K562 (cell line): ENCODE data around the gene GPR108. TPM values are rescaled to one million over a fixed set of nuclear protein-coding genes. Genes with fewer than 3 reads are reported as not detected.

Source experiments
- EGR1 ChIP-seq: fragments of 450-650 bp; conservative IDR thresholded peaks from 2 replicates; pipeline ENCODE4 v1.6.1; 2017; ENCODE audit warnings: mild to moderate bottlenecking
- HIVEP1 ChIP-seq: fragments of 250-450 bp; sonication (Bioruptor Pico); IDR thresholded peaks from 2 replicates; pipeline ENCODE4 v1.4.0; 2020; ENCODE audit warnings: mild to moderate bottlenecking
- KDM4B ChIP-seq, 2 experiments: fragments of 450-650 bp in 1 of 2; sonication (generic) in 1 of 2; IDR thresholded peaks; 2 replicates each; pipeline ENCODE4 v1.6.1; 2016 to 2017; ENCODE audit warnings: borderline replicate concordance in 2 of 2, antibody characterized with exemption in 1 of 2, low read depth in 1 of 2, mild to moderate bottlenecking in 1 of 2
- MAZ ChIP-seq, 2 experiments: fragments of 450-650 bp in 1 of 2; sonication (generic) in 1 of 2; formaldehyde crosslinking; IDR thresholded peaks in 1 of 2; conservative IDR thresholded peaks in 1 of 2; 2 replicates each; pipeline versions ENCODE4 v1.4.0 to v1.5.0; 2020; ENCODE audit warnings: mild to moderate bottlenecking in 1 of 2, missing genetic modification reagents in 1 of 2
- MCM2 ChIP-seq: fragments of 450-650 bp; IDR thresholded peaks from 2 replicates; pipeline ENCODE4 v1.6.1; 2017; ENCODE audit warnings: low read depth, mild to moderate bottlenecking
- MEIS2 ChIP-seq: fragments of 450-650 bp; IDR thresholded peaks from 2 replicates; pipeline ENCODE4 v1.6.1; 2014; ENCODE audit warnings: mild to moderate bottlenecking; ENCODE audit not compliant: partially characterized antibody
- NRF1 ChIP-seq, 2 experiments: fragments of 450-650 bp; IDR thresholded peaks in 1 of 2; conservative IDR thresholded peaks in 1 of 2; 2 replicates each; pipeline ENCODE4 v1.6.1; 2014; ENCODE audit warnings: mild to moderate bottlenecking in 2 of 2
- ZNF316 ChIP-seq: fragments of 450-650 bp; IDR thresholded peaks from 2 replicates; pipeline ENCODE4 v1.6.1; 2016
- polyA plus RNA-seq, 8 experiments: library from polyadenylated mRNA; depleted of rRNA in 4 of 8; stranded (reverse) in 5 of 8; unstranded in 3 of 8; fragments of >200 nt; fragmentation: Nextera tagmentation in 2 of 8; fragmentation: Illumina TruSeq in 1 of 8; extraction: Ambion mirVana in 2 of 8; extraction: Trizol in 1 of 8; gene quantifications; 2 replicates each; pipeline versions ENCODE4 v1.2.1 to v1.2.3, GENCODE V29; 2011 to 2014; ENCODE audit warnings: inconsistent platforms in 1 of 8, missing spikeins in 1 of 8
- total RNA-seq, 7 experiments: library from RNA; depleted of rRNA in 6 of 7; stranded (reverse); fragments of >200 nt in 6 of 7; fragmentation: Illumina TruSeq in 2 of 7; extraction: Trizol in 2 of 7; gene quantifications; 2 replicates each; pipeline versions ENCODE4 v1.2.1 to v1.2.3, GENCODE V29; 2011 to 2021; ENCODE audit warnings: low replicate concordance in 1 of 7
- TF ChIP-seq, protein P1 (sequence below): fragments of 250-450 bp; sonication (Bioruptor Pico); IDR thresholded peaks from 2 replicates; pipeline ENCODE4 v1.5.0; 2021
- TF ChIP-seq, protein P2 (sequence below), 2 experiments: fragments of 150-350 bp in 1 of 2; IDR thresholded peaks; 2 replicates each; pipeline ENCODE4 v1.6.1; 2012 to 2016; ENCODE audit warnings: low read depth in 2 of 2, low read length in 2 of 2, mild to moderate bottlenecking in 1 of 2, moderate library complexity in 1 of 2
- TF ChIP-seq, protein P3 (sequence below): fragments of 150-350 bp; IDR thresholded peaks from 2 replicates; pipeline ENCODE4 v1.6.1; 2014; ENCODE audit warnings: low read depth, mild to moderate bottlenecking, low read length, borderline replicate concordance
- TF ChIP-seq, protein P4 (sequence below): fragments of 250-450 bp; sonication (Bioruptor Pico); IDR thresholded peaks from 2 replicates; pipeline ENCODE4 v1.9.0; 2021; ENCODE audit warnings: mild to moderate bottlenecking
- TF ChIP-seq, protein P5 (sequence below): sonication (generic); formaldehyde crosslinking; IDR thresholded peaks from 2 replicates; pipeline ENCODE4 v1.8.0; 2022; ENCODE audit warnings: missing genetic modification reagents, mild to moderate bottlenecking, moderate library complexity, borderline replicate concordance
- TF ChIP-seq, protein P6 (sequence below): sonication (generic); formaldehyde crosslinking; IDR thresholded peaks from 2 replicates; pipeline ENCODE4 v1.4.0; 2020; ENCODE audit warnings: mild to moderate bottlenecking, missing genetic modification reagents

The GPR108 gene
- total and polyA plus RNA-seq, 9 of the 15 experiments (the other 6 are each of a cell fraction or from before 2014, with no cell fraction given): 2.4 to 33.2 (median 24.4) TPM

DNA sequence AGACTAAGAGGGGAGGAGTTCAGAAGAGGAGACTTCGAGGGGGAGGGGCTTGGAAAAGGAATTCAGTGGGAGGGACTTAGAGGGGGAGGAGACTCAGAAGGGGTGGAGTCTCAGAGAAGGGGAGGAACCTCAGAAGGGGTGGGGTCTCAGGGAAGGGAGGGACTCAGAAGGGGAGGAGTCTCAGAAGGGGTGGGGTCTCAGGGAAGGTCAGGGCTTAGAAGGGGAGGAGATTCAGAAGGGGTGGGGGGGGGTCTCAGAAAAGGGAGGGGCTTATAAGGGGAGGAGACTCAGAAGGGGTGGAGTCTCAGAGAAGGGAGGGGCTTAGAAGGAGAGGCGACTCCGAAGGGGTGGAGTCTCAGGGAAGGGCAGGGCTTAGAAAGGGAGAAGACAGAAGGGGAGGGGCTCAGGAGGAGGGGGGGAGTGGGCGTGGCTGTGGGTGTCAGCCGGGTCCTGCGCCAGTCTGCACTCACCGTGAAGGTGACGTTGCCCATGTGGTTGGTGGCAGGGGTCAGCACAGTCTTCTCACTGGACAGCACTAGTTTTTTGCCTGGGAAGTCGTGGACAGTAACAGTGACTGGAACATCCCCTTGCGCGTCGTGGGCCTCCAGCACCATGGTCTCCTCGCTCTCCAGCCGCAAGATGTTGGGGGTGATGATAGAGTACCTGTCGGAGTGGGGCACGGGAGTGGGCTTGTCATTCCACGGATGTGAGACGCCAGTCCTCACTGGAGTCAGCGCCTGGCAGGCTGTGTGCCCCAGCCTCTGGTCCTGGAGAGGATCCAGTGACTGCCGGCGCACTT is 18.4 kb downstream of the GPR108 start (continued):
- TF ChIP-seq, protein P1, sequence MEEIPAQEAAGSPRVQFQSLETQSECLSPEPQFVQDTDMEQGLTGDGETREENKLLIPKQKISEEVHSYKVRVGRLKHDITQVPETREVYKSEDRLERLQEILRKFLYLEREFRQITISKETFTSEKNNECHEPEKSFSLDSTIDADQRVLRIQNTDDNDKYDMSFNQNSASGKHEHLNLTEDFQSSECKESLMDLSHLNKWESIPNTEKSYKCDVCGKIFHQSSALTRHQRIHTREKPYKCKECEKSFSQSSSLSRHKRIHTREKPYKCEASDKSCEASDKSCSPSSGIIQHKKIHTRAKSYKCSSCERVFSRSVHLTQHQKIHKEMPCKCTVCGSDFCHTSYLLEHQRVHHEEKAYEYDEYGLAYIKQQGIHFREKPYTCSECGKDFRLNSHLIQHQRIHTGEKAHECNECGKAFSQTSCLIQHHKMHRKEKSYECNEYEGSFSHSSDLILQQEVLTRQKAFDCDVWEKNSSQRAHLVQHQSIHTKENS (CRISPR knock-in tag): no peak
- TF ChIP-seq, protein P2, sequence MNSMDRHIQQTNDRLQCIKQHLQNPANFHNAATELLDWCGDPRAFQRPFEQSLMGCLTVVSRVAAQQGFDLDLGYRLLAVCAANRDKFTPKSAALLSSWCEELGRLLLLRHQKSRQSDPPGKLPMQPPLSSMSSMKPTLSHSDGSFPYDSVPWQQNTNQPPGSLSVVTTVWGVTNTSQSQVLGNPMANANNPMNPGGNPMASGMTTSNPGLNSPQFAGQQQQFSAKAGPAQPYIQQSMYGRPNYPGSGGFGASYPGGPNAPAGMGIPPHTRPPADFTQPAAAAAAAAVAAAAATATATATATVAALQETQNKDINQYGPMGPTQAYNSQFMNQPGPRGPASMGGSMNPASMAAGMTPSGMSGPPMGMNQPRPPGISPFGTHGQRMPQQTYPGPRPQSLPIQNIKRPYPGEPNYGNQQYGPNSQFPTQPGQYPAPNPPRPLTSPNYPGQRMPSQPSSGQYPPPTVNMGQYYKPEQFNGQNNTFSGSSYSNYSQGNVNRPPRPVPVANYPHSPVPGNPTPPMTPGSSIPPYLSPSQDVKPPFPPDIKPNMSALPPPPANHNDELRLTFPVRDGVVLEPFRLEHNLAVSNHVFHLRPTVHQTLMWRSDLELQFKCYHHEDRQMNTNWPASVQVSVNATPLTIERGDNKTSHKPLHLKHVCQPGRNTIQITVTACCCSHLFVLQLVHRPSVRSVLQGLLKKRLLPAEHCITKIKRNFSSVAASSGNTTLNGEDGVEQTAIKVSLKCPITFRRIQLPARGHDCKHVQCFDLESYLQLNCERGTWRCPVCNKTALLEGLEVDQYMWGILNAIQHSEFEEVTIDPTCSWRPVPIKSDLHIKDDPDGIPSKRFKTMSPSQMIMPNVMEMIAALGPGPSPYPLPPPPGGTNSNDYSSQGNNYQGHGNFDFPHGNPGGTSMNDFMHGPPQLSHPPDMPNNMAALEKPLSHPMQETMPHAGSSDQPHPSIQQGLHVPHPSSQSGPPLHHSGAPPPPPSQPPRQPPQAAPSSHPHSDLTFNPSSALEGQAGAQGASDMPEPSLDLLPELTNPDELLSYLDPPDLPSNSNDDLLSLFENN (IDR thresholded peaks at IDR 0.05; ENCODE audit: low read depth in 2 of 2, low read length in 2 of 2): no peak
- TF ChIP-seq, protein P3, sequence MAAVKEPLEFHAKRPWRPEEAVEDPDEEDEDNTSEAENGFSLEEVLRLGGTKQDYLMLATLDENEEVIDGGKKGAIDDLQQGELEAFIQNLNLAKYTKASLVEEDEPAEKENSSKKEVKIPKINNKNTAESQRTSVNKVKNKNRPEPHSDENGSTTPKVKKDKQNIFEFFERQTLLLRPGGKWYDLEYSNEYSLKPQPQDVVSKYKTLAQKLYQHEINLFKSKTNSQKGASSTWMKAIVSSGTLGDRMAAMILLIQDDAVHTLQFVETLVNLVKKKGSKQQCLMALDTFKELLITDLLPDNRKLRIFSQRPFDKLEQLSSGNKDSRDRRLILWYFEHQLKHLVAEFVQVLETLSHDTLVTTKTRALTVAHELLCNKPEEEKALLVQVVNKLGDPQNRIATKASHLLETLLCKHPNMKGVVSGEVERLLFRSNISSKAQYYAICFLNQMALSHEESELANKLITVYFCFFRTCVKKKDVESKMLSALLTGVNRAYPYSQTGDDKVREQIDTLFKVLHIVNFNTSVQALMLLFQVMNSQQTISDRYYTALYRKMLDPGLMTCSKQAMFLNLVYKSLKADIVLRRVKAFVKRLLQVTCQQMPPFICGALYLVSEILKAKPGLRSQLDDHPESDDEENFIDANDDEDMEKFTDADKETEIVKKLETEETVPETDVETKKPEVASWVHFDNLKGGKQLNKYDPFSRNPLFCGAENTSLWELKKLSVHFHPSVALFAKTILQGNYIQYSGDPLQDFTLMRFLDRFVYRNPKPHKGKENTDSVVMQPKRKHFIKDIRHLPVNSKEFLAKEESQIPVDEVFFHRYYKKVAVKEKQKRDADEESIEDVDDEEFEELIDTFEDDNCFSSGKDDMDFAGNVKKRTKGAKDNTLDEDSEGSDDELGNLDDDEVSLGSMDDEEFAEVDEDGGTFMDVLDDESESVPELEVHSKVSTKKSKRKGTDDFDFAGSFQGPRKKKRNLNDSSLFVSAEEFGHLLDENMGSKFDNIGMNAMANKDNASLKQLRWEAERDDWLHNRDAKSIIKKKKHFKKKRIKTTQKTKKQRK: no peak
- TF ChIP-seq MAZ (CRISPR knock-in tag; conservative IDR thresholded peaks at IDR 0.05 in 1 of 2, IDR thresholded peaks at IDR 0.05 in 1 of 2) (peak in 1 of 2 experiments; percentile 69; a peak in 2 of 4 replicates), MCM2 (no peak), MEIS2 (peak; percentile 9), NRF1 (conservative IDR thresholded peaks at IDR 0.05 in 1 of 2, IDR thresholded peaks at IDR 0.05 in 1 of 2) (peak; percentile 78 to 81), KDM4B (IDR thresholded peaks at IDR 0.05; ENCODE audit: borderline replicate concordance in 2 of 2, low read depth in 1 of 2) (0 out of 4 replicates have a peak, but pooled peaks of 1 of the 2 experiments have one; percentile 21), ZNF316 (no peak), HIVEP1 (CRISPR knock-in tag) (no peak), EGR1 (peak; percentile 43; the same call in 1 of the 2 replicates)
- TF ChIP-seq, protein P4, sequence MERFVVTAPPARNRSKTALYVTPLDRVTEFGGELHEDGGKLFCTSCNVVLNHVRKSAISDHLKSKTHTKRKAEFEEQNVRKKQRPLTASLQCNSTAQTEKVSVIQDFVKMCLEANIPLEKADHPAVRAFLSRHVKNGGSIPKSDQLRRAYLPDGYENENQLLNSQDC: no peak
- TF ChIP-seq, protein P5, sequence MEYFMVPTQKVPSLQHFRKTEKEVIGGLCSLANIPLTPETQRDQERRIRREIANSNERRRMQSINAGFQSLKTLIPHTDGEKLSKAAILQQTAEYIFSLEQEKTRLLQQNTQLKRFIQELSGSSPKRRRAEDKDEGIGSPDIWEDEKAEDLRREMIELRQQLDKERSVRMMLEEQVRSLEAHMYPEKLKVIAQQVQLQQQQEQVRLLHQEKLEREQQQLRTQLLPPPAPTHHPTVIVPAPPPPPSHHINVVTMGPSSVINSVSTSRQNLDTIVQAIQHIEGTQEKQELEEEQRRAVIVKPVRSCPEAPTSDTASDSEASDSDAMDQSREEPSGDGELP (CRISPR knock-in tag): 0 out of 2 replicates have a peak, but pooled peaks have one; percentile 18
- TF ChIP-seq, protein P6, sequence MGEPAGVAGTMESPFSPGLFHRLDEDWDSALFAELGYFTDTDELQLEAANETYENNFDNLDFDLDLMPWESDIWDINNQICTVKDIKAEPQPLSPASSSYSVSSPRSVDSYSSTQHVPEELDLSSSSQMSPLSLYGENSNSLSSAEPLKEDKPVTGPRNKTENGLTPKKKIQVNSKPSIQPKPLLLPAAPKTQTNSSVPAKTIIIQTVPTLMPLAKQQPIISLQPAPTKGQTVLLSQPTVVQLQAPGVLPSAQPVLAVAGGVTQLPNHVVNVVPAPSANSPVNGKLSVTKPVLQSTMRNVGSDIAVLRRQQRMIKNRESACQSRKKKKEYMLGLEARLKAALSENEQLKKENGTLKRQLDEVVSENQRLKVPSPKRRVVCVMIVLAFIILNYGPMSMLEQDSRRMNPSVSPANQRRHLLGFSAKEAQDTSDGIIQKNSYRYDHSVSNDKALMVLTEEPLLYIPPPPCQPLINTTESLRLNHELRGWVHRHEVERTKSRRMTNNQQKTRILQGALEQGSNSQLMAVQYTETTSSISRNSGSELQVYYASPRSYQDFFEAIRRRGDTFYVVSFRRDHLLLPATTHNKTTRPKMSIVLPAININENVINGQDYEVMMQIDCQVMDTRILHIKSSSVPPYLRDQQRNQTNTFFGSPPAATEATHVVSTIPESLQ (CRISPR knock-in tag): no peak
